ENCODE data around the gene SPI1.

GRCh38 chr11:47325271-47326041 is 52.9 kb downstream of the SPI1 start:
- TF ChIP-seq EZH2phosphoT487 (IDR thresholded peaks at IDR 0.05; ENCODE audit: insufficient read depth, low read depth) (no peak), EZH2 (IDR thresholded peaks at IDR 0.05; ENCODE audit: insufficient read depth, poor library complexity, severe bottlenecking) (no peak)
